ENCODE results near the gene SCART1. TPM values are rescaled to one million over a fixed set of nuclear protein-coding genes. Genes with fewer than 3 reads are reported as not detected.
A peak's percentile ranks its signal among the peaks of the same experiment; 100 is the strongest.
"Not testable (repeated sequence)": the region's sequence is repeated elsewhere in the genome, so short reads cannot be mapped to it uniquely, and the experiment has no call there.

The SCART1 gene
- total and polyA plus RNA-seq, 8 donors: 1.2 to 3.3 (median 2.4) TPM

DNA sequence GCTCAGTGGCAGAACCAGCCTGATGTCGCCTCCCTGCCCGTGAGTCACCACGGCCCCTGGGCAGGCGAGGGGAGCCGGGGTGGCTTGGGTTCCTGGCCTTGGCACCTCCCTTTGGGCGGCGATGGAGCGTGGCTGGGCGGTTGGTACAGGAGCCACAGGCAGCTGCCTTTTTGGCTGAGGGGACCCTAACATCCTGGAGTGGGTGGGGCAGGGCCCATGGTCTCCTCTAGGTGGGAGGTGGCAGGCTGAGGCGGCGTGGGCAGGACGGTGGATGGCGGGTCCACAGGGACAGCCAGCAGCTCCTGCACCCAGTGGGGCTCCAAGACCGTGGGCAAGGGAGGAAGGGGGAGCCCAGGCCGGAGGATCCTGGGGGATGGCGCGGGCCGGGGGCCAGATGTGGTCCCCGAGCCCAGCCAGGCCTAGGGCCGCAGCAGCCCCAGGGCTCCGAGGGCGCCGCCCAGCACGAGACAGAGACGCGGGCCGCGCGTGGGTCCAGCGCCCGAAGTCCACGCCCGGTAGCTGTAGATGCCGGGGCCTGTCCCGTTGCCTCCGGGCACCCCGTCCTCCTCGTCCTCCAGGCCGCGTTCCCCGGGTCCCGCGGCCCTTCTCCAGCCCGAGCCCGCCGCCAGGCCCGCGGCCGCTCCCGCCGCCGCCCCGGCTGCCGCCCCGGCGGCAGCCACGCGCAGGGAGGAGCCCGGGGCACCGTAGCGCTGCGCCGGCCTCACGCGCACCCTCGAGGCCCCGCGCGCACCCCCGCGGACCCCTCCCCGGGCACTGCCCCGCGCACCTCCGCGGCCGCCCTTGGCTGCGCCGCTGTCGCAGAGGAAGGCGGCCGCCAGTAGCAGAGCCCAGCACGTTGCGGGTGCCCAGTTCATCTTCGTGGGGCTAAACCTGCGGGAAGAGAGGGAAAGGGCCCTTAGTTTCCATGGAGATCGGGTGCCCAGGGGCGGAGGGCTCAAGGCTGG, 30.7 kb upstream of the SCART1 start:
- H3K4me1 ChIP-seq: peaks cover 0 to 7% of the 10 kb centered on the region in 2 donors
- peaks cover 0 to 35% of the 10 kb centered on the region in 2 donors for H3K27me3 ChIP-seq
- ATAC-seq (peak; percentile 25), DNase-seq (peak in 2 of 4 donors; percentile 7 to 61)
- TF ChIP-seq, protein P1, sequence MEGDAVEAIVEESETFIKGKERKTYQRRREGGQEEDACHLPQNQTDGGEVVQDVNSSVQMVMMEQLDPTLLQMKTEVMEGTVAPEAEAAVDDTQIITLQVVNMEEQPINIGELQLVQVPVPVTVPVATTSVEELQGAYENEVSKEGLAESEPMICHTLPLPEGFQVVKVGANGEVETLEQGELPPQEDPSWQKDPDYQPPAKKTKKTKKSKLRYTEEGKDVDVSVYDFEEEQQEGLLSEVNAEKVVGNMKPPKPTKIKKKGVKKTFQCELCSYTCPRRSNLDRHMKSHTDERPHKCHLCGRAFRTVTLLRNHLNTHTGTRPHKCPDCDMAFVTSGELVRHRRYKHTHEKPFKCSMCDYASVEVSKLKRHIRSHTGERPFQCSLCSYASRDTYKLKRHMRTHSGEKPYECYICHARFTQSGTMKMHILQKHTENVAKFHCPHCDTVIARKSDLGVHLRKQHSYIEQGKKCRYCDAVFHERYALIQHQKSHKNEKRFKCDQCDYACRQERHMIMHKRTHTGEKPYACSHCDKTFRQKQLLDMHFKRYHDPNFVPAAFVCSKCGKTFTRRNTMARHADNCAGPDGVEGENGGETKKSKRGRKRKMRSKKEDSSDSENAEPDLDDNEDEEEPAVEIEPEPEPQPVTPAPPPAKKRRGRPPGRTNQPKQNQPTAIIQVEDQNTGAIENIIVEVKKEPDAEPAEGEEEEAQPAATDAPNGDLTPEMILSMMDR (IDR thresholded peaks at IDR 0.05): no peak
- H3K4me3 ChIP-seq: no peak overlapping the region
- H3K9me3 ChIP-seq: no peaks in the 10 kb centered on the region
- H3K36me3 ChIP-seq: peaks cover 0 to 32% of the 10 kb centered on the region in 2 donors
- intact Hi-C loops (cut with DNase I): no loop called here
- no peak overlapping the region for H3K27ac ChIP-seq

DNA sequence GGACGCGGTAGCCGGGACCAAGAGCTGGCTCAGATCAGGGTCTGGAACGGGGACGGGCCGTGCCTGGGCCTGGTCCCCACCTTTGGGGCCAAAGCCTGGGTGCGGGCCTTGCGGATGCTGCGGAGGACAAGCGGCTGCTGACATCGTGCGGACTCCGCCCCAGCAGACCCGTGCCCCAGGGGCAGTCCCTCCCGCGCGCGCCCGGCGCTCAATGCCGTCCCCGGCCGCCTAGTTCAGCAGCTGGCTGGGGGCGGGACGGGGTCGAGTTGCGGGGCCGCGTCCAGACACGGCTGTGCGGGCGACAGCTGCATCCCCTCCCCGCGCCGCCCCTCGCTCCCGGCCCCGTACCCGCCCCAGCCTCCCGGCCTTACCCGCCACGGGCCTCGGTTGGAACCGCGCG, 29.6 kb upstream of the SCART1 start:
- intact Hi-C loops (cut with DNase I); H3K27ac ChIP-seq; DNase-seq; H3K4me1 ChIP-seq; H3K4me3 ChIP-seq; H3K9me3 ChIP-seq: not testable (repeated sequence)
- Histone ChIP-seq H3K27me3 (peaks cover 0 to 35% of the 10 kb centered on the region in 2 donors), H3K36me3 (peaks cover 0 to 22% of the 10 kb centered on the region in 2 donors)
- peak; percentile 27 for ATAC-seq

DNA sequence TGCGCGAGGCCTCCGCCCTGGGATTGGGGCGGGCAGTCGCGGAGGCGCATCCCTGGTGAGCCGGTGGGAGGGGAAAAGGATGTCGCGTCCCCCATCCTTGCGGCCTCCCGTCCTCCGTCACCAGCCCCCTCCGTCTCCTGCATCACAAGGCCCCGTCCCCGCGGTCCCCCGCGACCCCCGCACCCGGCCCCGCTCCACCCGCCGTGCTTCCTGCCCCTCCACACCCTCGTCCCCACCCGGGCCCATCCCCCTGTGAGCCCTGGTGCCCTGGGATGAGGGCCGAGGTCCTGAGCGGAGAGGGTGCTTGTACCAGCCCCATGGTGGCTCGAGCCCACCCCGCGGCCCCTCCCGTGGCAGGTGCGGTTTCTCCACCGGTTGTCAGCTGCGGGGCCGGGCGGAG, 29.1 kb upstream of the SCART1 start, which contains the start of gene SPRN:
Gene SPRN, minus strand, starts transcription at position 25 of the 400 bp plus-strand sequence. CDS start 944 bp downstream, outside the sequence.
- H3K27ac ChIP-seq; ATAC-seq; H3K4me3 ChIP-seq; intact Hi-C loops (cut with DNase I); H3K4me1 ChIP-seq; DNase-seq; H3K9me3 ChIP-seq: not testable (repeated sequence)
- Histone ChIP-seq H3K36me3 (peaks cover 0 to 17% of the 10 kb centered on the region in 2 donors), H3K27me3 (peaks cover 0 to 35% of the 10 kb centered on the region in 2 donors)

DNA sequence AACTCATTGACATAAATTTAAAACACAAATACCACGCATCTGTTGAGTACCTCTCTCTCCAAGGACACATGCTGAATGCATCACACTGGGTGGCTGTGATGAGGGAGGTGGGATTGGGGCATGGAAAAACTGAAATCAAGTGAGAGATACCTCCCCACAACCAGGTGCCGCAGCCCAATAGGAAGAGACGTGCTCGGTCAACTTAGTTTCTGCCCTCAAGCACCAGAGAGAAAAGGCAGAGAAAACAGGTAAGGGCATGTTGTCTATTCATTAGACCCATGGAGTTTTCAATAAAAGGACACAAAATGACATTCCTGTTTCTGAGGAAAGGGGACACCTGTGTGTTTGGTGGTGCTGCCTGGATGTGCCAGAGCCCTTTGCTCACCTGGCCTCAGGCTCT, 24.2 kb upstream of the SCART1 start:
- H3K27ac ChIP-seq; H3K4me1 ChIP-seq; H3K36me3 ChIP-seq; H3K9me3 ChIP-seq; H3K4me3 ChIP-seq; ATAC-seq; intact Hi-C loops (cut with DNase I); DNase-seq; H3K27me3 ChIP-seq: not testable (repeated sequence)

DNA sequence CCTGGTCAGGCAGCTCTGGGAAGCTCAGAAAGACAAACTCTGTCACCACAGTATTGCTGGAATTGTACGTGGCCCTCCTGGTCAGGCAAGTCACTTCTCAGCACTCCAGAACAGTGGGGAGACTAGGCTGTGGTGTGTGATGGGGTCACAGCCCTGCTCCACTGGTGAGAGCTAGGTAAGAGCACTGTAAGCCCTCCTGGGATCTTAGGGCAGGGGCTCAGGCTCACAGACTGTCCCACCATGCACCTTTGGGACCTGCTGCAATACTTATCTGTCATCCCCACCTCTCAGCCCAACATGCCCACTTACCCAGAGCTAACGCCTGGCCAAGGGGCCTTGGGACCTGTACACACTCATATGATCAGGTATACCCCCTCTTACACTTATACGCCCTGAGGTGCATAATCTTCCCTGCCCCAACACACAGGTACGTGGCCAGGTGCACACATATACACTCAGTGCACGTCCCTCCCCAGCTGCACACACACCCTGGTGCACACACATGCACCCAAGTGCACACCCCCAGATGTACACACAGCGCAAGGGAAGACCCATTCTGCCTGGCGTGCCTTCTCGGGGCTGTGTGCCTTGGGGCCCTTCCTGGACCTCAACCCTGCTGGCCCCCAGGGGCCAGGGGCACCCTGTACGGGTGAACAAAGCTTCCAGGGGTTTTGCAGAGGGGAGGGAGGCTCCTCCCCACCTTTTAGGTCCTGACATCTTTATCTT, 21.7 kb upstream of the SCART1 start:
- not testable (repeated sequence) for ATAC-seq

DNA sequence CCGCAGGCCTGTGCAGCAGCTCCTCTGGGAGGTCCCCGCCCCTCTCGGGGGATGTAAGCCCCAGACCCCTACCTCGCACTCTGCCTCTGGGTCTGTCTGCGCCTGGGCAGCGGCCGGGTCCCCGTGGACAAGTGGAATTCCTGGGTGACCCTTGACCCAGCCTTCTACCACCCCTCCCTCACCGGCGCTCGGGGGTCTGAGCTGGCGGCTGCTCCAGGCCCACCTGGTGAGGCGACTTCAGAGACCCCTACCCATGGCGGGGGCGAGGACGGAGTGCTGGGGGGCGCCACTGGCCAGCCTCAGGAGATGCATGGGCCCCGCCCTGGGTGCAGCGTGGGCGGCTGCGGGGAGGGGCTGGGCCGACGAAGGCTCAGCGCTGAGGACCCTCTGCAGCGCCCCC, 21.0 kb upstream of the SCART1 start:
- H3K4me1 ChIP-seq: not testable (repeated sequence)

More for the DNA sequence above, 21.7 kb upstream of the SCART1 start:
- H3K27ac ChIP-seq; H3K4me3 ChIP-seq; H3K9me3 ChIP-seq; H3K27me3 ChIP-seq; H3K36me3 ChIP-seq; H3K4me1 ChIP-seq; DNase-seq; intact Hi-C loops (cut with DNase I): not testable (repeated sequence)

DNA sequence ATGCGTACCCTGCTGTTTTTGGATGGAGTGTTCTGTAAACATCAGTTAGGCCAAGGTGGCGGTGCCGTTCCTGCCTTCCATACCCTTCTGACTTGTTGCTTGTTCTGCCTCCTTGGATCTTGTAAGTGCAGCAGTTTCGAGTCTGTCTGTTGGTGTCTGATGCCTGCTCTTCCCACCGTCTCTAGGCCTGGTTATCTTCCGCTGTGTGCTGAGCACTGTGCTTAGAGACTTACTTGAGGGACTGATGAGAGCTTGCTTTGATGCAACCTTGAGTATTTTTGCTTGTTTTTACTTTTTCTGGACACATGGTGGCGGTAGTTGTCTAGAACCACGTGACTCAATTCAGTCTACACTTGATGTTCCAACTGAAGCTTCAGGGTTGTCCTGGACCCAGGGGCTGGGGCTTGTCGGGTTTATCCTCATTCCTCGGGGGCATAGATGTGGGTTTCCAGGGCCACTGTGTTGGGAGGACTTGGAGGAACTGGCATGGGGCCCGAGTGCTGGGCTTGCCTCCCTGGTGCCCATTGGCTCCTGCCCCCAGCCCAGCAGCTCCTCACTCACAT, 15.0 kb upstream of the SCART1 start:
- Histone ChIP-seq H3K27ac (no peak overlapping the region), H3K27me3 (peaks cover 0 to 5% of the 10 kb centered on the region in 2 donors), H3K9me3 (no peaks in the 10 kb centered on the region), H3K36me3 (no peaks in the 10 kb centered on the region), H3K4me1 (no peaks in the 10 kb centered on the region), H3K4me3 (no peak overlapping the region)
- ATAC-seq: peak; percentile 44
- TF ChIP-seq, protein P1 (IDR thresholded peaks at IDR 0.05): no peak
- no peak for DNase-seq
- intact Hi-C loops (cut with DNase I): no loop called here

More for the DNA sequence above, 21.0 kb upstream of the SCART1 start:
- H3K36me3 ChIP-seq; H3K27me3 ChIP-seq; H3K4me3 ChIP-seq; ATAC-seq; intact Hi-C loops (cut with DNase I); DNase-seq; H3K9me3 ChIP-seq; H3K27ac ChIP-seq: not testable (repeated sequence)

Data from left lung (tissue), 10 donors.